Neutrophil (primary cell): Measurements from ENCODE around the gene LDHB.

ENCODE experiments used
- H3K27ac ChIP-seq: fragments of 200-600 bp; sonication (generic); 2 replicates; pipeline ENCODE4 v1.5.1; 2016; ENCODE audit warnings: mild to moderate bottlenecking, moderate library complexity
- H3K27me3 ChIP-seq: fragments of 200-600 bp; sonication (generic); 2 replicates; pipeline ENCODE4 v1.6.0; 2016; ENCODE audit warnings: mild to moderate bottlenecking
- H3K36me3 ChIP-seq: fragments of 200-600 bp; sonication (generic); 2 replicates; pipeline ENCODE4 v1.5.1; 2017
- H3K4me1 ChIP-seq, 2 experiments: fragments of 200-600 bp in 1 of 2; sonication (generic) in 1 of 2; 1 replicate in 1 of 2; 2 replicates in 1 of 2; pipeline versions ENCODE4 v1.5.1 to v1.6.1; 2013 to 2016; ENCODE audit warnings: low read depth in 1 of 2, low read length in 1 of 2, mild to moderate bottlenecking in 1 of 2, moderate library complexity in 1 of 2; ENCODE audit not compliant: control insufficient read depth in 1 of 2, insufficient read depth in 1 of 2
- H3K4me3 ChIP-seq, 2 experiments: fragments of 200-600 bp in 1 of 2; sonication (generic) in 1 of 2; 1 replicate in 1 of 2; 2 replicates in 1 of 2; pipeline ENCODE4 v1.5.1; 2013 to 2016; ENCODE audit warnings: low read depth in 1 of 2, low read length in 1 of 2, mild to moderate bottlenecking in 1 of 2, moderate library complexity in 1 of 2
- H3K9me3 ChIP-seq: fragments of 200-600 bp; sonication (generic); 2 replicates; pipeline ENCODE4 v1.5.1; 2016
- CTCF ChIP-seq: fragments of 200-600 bp; sonication (generic); IDR thresholded peaks from 2 replicates; pipeline ENCODE4 v1.5.1; 2016; ENCODE audit warnings: antibody characterized with exemption

The LDHB gene

GRCh38 chr12:21614506-21614905, 43.1 kb downstream of the LDHB start:
- TF ChIP-seq CTCF = no peak
- Histone ChIP-seq H3K27ac (no peak overlapping the region), H3K9me3 (no peaks in the 10 kb centered on the region), H3K4me1 (peaks cover 4 to 10% of the 10 kb centered on the region in 2 experiments), H3K36me3 (no peaks in the 10 kb centered on the region), H3K4me3 (no peak overlapping the region), H3K27me3 (no peaks in the 10 kb centered on the region)

GRCh38 chr12:21613931-21614330, 43.7 kb downstream of the LDHB start:
- H3K4me3 ChIP-seq = no peak overlapping the region
- no peak overlapping the region for H3K27ac ChIP-seq
- H3K4me1 ChIP-seq = peaks cover 4 to 10% of the 10 kb centered on the region in 2 experiments

GRCh38 chr12:21608196-21608595, 49.4 kb downstream of the LDHB start:
- Histone ChIP-seq H3K36me3 (no peaks in the 10 kb centered on the region), H3K9me3 (no peaks in the 10 kb centered on the region), H3K4me1 (no peaks in the 10 kb centered on the region), H3K4me3 (no peak overlapping the region), H3K27me3 (no peaks in the 10 kb centered on the region), H3K27ac (no peak overlapping the region)
- no peak for TF ChIP-seq CTCF

More at GRCh38 chr12:21613931-21614330, 43.7 kb downstream of the LDHB start:
- TF ChIP-seq CTCF = no peak
- H3K9me3 ChIP-seq = no peaks in the 10 kb centered on the region
- H3K36me3 ChIP-seq = no peaks in the 10 kb centered on the region
- no peaks in the 10 kb centered on the region for H3K27me3 ChIP-seq

GRCh38 chr12:21607701-21608100, 49.9 kb downstream of the LDHB start:
- H3K9me3 ChIP-seq = no peaks in the 10 kb centered on the region
- no peak for TF ChIP-seq CTCF

DNA sequence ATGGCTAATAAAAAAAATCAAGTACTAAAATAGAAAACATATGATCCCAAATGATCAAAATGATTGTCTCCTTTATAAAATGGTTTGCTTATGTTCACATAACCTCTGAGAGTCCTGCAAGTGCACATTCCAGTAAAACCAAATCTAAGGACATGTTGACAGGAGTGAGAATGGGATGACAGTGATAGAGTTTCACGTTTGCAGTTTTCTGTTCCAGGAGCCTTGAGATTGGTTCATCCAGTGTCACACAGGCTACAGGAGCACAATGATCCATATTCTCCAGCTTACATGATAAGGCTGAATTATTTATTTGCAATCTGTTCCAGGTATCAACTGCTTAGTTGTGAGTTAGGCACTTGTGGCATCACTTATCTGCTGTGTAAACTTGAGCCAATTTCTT, 51.5 kb downstream of the LDHB start:
- Histone ChIP-seq H3K36me3 (no peaks in the 10 kb centered on the region), H3K4me1 (no peaks in the 10 kb centered on the region), H3K9me3 (no peaks in the 10 kb centered on the region), H3K27ac (no peak overlapping the region), H3K4me3 (no peak overlapping the region), H3K27me3 (no peaks in the 10 kb centered on the region)
- TF ChIP-seq CTCF = no peak

More at GRCh38 chr12:21607701-21608100, 49.9 kb downstream of the LDHB start:
- H3K36me3 ChIP-seq = no peaks in the 10 kb centered on the region
- H3K4me1 ChIP-seq = no peaks in the 10 kb centered on the region
- H3K27me3 ChIP-seq = no peaks in the 10 kb centered on the region
- H3K4me3 ChIP-seq = no peak overlapping the region
- no peak overlapping the region for H3K27ac ChIP-seq
